Nephron progenitor cell (in vitro differentiated cells): Measurements from ENCODE around the gene MYO5A.
A peak's percentile ranks its signal among the peaks of the same experiment; 100 is the strongest.

ENCODE experiments used
- DNase-seq: peaks from one replicate; pipeline ENCODE4 v3.0.0; 2021
- H3K27ac Mint-ChIP-seq: 2 replicates; pipeline ENCODE4 v1.8.0; 2021; ENCODE audit warnings: mild to moderate bottlenecking, moderate library complexity, mixed read lengths
- H3K27me3 Mint-ChIP-seq: 2 replicates; pipeline ENCODE4 v1.8.0; 2021; ENCODE audit warnings: mild to moderate bottlenecking, low read depth, mixed read lengths; ENCODE audit not compliant: poor library complexity
- H3K36me3 Mint-ChIP-seq: 2 replicates; pipeline ENCODE4 v1.8.0; 2021; ENCODE audit warnings: low read depth, mixed read lengths
- H3K4me1 Mint-ChIP-seq: 2 replicates; pipeline ENCODE4 v1.8.0; 2021; ENCODE audit warnings: mixed read lengths
- H3K4me3 Mint-ChIP-seq: 2 replicates; pipeline ENCODE4 v1.8.0; 2021; ENCODE audit warnings: mild to moderate bottlenecking, moderate library complexity, mixed read lengths
- H3K9me3 Mint-ChIP-seq: 2 replicates; pipeline ENCODE4 v1.8.0; 2021; ENCODE audit warnings: mild to moderate bottlenecking, moderate library complexity, mixed read lengths
- TF ChIP-seq, protein P1 (sequence below): fragments of 200-600 bp; sonication (generic); IDR thresholded peaks from 2 replicates; pipeline ENCODE4 v1.5.0; 2021; ENCODE audit warnings: antibody characterized with exemption

Gene MYO5A

GRCh38 chr15:52262364-52262763 is 266.3 kb downstream of the MYO5A start:
- H3K27me3 Mint-ChIP-seq, result peaks cover 11% of the 10 kb centered on the region
- peak overlapping the region; percentile 18 for H3K27ac Mint-ChIP-seq
- H3K9me3 Mint-ChIP-seq, result no peaks in the 10 kb centered on the region
- H3K4me3 Mint-ChIP-seq, result no peak overlapping the region
- TF ChIP-seq, protein P1, sequence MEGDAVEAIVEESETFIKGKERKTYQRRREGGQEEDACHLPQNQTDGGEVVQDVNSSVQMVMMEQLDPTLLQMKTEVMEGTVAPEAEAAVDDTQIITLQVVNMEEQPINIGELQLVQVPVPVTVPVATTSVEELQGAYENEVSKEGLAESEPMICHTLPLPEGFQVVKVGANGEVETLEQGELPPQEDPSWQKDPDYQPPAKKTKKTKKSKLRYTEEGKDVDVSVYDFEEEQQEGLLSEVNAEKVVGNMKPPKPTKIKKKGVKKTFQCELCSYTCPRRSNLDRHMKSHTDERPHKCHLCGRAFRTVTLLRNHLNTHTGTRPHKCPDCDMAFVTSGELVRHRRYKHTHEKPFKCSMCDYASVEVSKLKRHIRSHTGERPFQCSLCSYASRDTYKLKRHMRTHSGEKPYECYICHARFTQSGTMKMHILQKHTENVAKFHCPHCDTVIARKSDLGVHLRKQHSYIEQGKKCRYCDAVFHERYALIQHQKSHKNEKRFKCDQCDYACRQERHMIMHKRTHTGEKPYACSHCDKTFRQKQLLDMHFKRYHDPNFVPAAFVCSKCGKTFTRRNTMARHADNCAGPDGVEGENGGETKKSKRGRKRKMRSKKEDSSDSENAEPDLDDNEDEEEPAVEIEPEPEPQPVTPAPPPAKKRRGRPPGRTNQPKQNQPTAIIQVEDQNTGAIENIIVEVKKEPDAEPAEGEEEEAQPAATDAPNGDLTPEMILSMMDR, result no peak
- peaks cover 59% of the 10 kb centered on the region for H3K4me1 Mint-ChIP-seq
- no peak for DNase-seq
- no peaks in the 10 kb centered on the region for H3K36me3 Mint-ChIP-seq

DNA sequence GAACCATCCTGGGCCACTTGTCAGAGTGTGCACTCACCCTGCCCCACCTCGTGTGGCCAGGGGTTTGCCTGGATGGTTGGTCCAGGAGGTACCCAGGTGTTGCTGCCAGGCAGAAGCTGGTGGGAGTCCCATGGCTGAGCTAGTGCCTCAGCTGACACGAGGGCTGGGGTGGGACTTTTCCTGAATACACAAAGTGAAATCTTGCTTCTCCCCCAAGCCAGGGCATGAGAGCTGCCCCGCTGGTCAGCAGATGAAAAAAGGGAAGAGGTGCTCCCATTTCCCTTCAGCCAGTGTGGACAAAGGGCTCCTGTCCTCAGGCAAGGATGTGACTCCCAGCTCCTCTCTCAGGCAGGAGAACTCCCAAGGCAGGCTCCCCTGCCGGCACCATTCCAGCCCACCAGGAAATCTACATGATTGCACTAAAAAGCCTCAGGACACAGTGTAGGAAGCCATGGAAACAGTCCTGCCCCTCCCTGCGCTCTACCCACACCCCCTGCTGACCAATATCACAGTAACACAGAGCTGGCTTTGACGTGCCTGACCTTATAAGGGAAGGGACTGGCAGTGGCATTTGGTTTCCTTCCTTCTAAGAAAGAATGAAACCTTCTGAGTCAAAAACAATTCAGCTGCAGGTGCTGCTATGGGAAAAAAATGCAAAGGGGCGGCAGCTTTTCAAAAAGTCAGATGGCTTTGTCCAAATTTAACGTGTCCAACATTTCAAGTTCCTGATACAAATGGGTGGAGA is 267.0 kb downstream of the MYO5A start:
- Mint-ChIP-seq H3K4me1 (peaks cover 66% of the 10 kb centered on the region), H3K36me3 (no peaks in the 10 kb centered on the region), H3K4me3 (peak overlapping the region; percentile 18), H3K27me3 (peaks cover 11% of the 10 kb centered on the region), H3K9me3 (no peaks in the 10 kb centered on the region), H3K27ac (peak overlapping the region; percentile 27)
- TF ChIP-seq, protein P1, result peak; percentile 12
- DNase-seq, result peak; percentile 49

DNA sequence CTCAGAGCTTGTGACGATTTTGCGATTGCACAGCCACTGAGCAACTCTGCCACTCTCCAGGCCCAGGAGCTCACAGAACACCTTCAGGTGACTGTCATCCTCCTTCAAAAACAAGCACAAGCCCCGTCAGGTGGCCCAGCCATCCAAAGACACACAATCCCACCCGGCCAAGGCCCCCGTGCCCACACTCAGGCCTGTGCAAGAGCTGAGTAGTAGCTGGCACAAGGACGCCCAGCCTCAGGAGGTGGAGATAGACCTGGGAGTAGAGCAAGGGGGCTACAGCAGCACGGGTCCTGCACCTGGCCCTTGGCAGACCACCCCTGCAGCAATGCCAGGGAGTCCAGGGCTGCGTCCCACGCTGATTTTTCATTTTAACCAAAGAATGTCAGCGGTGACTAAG is 267.7 kb downstream of the MYO5A start:
- no peak for DNase-seq
- H3K4me3 Mint-ChIP-seq, result no peak overlapping the region
- no peaks in the 10 kb centered on the region for H3K36me3 Mint-ChIP-seq
- H3K9me3 Mint-ChIP-seq, result no peaks in the 10 kb centered on the region
- no peak overlapping the region for H3K27ac Mint-ChIP-seq
- H3K27me3 Mint-ChIP-seq, result peaks cover 11% of the 10 kb centered on the region
- peaks cover 72% of the 10 kb centered on the region for H3K4me1 Mint-ChIP-seq
- TF ChIP-seq, protein P1, result no peak

GRCh38 chr15:52259503-52259902 is 269.2 kb downstream of the MYO5A start:
- no peaks in the 10 kb centered on the region for H3K36me3 Mint-ChIP-seq
- no peak for DNase-seq
- no peak overlapping the region for H3K27ac Mint-ChIP-seq
- peaks cover 65% of the 10 kb centered on the region for H3K4me1 Mint-ChIP-seq
- TF ChIP-seq, protein P1, result no peak
- peaks cover 10% of the 10 kb centered on the region for H3K27me3 Mint-ChIP-seq
- H3K9me3 Mint-ChIP-seq, result no peaks in the 10 kb centered on the region
- H3K4me3 Mint-ChIP-seq, result no peak overlapping the region

GRCh38 chr15:52258461-52258860 is 270.2 kb downstream of the MYO5A start:
- Mint-ChIP-seq H3K4me1 (peaks cover 54% of the 10 kb centered on the region), H3K27me3 (peaks cover 7% of the 10 kb centered on the region), H3K36me3 (no peaks in the 10 kb centered on the region), H3K4me3 (no peak overlapping the region), H3K27ac (no peak overlapping the region), H3K9me3 (no peaks in the 10 kb centered on the region)
- TF ChIP-seq, protein P1, result no peak
- no peak for DNase-seq

GRCh38 chr15:52257734-52258062 is 271.0 kb downstream of the MYO5A start:
- Mint-ChIP-seq H3K9me3 (no peaks in the 10 kb centered on the region), H3K27me3 (peaks cover 7% of the 10 kb centered on the region), H3K27ac (peak overlapping the region; percentile 9), H3K36me3 (no peaks in the 10 kb centered on the region), H3K4me3 (no peak overlapping the region), H3K4me1 (peaks cover 47% of the 10 kb centered on the region)
- TF ChIP-seq, protein P1, result no peak
- DNase-seq, result peak; percentile 53
